Testis (tissue), 2 donors: ENCODE measurements around the gene BEST1.

ENCODE experiments used
- POLR2A ChIP-seq: fragments of 450-650 bp; IDR thresholded peaks from one replicate; pipeline ENCODE4 v1.6.1; 2017; ENCODE audit warnings: antibody characterized with exemption, mild to moderate bottlenecking, moderate library complexity
- TF ChIP-seq, protein P1 (sequence below), 3 experiments: fragments of 450-650 bp in 2 of 3; fragments of 200-600 bp in 1 of 3; sonication (generic) in 1 of 3; IDR thresholded peaks; one replicate each; pipeline ENCODE4 v1.5.1; 2016 to 2019; ENCODE audit warnings: antibody characterized with exemption in 3 of 3, mild to moderate bottlenecking in 2 of 3, moderate library complexity in 1 of 3

DNA sequence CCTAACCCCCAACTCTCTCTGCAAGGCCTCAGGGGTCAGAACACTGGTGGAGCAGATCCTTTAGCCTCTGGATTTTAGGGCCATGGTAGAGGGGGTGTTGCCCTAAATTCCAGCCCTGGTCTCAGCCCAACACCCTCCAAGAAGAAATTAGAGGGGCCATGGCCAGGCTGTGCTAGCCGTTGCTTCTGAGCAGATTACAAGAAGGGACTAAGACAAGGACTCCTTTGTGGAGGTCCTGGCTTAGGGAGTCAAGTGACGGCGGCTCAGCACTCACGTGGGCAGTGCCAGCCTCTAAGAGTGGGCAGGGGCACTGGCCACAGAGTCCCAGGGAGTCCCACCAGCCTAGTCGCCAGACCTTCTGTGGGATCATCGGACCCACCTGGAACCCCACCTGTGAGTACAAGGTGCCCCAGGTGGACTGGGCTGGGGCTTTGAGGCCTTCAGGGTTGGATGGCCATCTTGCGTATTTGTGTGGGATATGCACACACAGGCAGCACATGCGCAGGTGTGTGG, at the start of gene BEST1:
- TF ChIP-seq, protein P1, sequence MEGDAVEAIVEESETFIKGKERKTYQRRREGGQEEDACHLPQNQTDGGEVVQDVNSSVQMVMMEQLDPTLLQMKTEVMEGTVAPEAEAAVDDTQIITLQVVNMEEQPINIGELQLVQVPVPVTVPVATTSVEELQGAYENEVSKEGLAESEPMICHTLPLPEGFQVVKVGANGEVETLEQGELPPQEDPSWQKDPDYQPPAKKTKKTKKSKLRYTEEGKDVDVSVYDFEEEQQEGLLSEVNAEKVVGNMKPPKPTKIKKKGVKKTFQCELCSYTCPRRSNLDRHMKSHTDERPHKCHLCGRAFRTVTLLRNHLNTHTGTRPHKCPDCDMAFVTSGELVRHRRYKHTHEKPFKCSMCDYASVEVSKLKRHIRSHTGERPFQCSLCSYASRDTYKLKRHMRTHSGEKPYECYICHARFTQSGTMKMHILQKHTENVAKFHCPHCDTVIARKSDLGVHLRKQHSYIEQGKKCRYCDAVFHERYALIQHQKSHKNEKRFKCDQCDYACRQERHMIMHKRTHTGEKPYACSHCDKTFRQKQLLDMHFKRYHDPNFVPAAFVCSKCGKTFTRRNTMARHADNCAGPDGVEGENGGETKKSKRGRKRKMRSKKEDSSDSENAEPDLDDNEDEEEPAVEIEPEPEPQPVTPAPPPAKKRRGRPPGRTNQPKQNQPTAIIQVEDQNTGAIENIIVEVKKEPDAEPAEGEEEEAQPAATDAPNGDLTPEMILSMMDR (IDR thresholded peaks at IDR 0.05): no peak
- TF ChIP-seq POLR2A: no peak
